ENCODE results near the gene SNX14. TPM values are rescaled to one million over a fixed set of nuclear protein-coding genes. Genes with fewer than 3 reads are reported as not detected.

SNX14 gene
- total RNA-seq, 2 donors from 2014 or later = 41.8 to 68.6 TPM

- no peaks in the 10 kb centered on the region for H3K9me3 ChIP-seq
- H3K27me3 ChIP-seq = no peaks in the 10 kb centered on the region
- no peak for TF ChIP-seq CTCF (IDR thresholded peaks at IDR 0.05)
- no peaks in the 10 kb centered on the region for H3K36me3 ChIP-seq (replicated peaks in 1 of 2; ENCODE audit: insufficient read depth in 1 of 2, low read depth in 2 of 2)
- DNase-seq (no peak), ATAC-seq (no peak)
- WGBS, 2 donors = 84 to 88% methylated on average over 4 of the region's 4 CpGs
- H3K4me3 ChIP-seq = no peak overlapping the region
- intact Hi-C loops (cut with DNase I) = no loop called here
- H3K27ac ChIP-seq = no peak overlapping the region
- H3K4me1 ChIP-seq = no peaks in the 10 kb centered on the region
Observed at GRCh38 chr6:85602100-85602499, 8.4 kb upstream of the SNX14 start.

DNA sequence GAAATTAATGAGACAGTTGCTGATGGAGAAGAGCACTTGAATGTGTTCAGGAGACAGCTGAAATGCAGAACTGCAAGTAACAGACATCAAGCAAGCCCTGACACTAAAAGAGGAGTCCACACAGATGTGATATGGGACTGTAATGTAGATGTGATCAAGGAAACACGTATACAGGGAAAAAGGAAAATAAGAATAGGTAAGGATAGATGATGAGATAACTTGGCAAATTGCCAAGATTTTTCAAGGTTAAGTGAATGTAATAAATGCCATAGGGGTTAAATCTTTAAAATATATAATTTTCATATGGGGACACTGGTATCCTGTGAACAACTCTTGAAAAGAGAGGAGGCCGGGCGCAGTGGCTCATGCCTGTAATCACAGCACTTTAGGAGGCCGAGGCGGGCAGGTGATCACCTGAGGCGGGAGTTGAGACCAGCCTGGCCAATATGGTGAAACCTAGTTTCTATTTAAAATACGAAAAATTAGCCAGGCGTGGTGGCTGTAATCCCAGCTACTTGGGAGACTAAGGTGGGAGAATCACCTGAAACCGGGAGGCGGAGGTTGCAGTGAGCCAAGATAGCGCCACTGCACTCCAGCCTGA is 7.2 kb upstream of the SNX14 start:
- ATAC-seq (no peak), DNase-seq (peak in 1 of 4 donors; percentile 15)
- H3K27me3 ChIP-seq = no peaks in the 10 kb centered on the region
- intact Hi-C loops (cut with DNase I) = no loop called here
- no peak overlapping the region for H3K4me3 ChIP-seq
- TF ChIP-seq POLR2A (IDR thresholded peaks at IDR 0.05) (no peak), CTCF (IDR thresholded peaks at IDR 0.05) (no peak)
- H3K4me1 ChIP-seq = no peaks in the 10 kb centered on the region
- H3K36me3 ChIP-seq (replicated peaks in 1 of 2; ENCODE audit: insufficient read depth in 1 of 2, low read depth in 2 of 2) = no peaks in the 10 kb centered on the region
- 83 to 84% methylated on average over 11 of the region's 11 CpGs for WGBS, 2 donors
- no peak overlapping the region for H3K27ac ChIP-seq
- no peaks in the 10 kb centered on the region for H3K9me3 ChIP-seq

- TF ChIP-seq POLR2A (IDR thresholded peaks at IDR 0.05) (no peak), CTCF (IDR thresholded peaks at IDR 0.05) (no peak)
- Histone ChIP-seq H3K36me3 (replicated peaks in 1 of 2; ENCODE audit: insufficient read depth in 1 of 2, low read depth in 2 of 2) (no peaks in the 10 kb centered on the region), H3K9me3 (no peaks in the 10 kb centered on the region), H3K4me3 (peak overlapping the region; percentile 54 to 67), H3K4me1 (peaks cover 30% of the 10 kb centered on the region), H3K27me3 (no peaks in the 10 kb centered on the region), H3K27ac (peak overlapping the region; percentile 88 to 98 (median 97))
- WGBS, 2 donors = 1% methylated on average over 15 to 35 of the region's 35 CpGs
- intact Hi-C loops (cut with DNase I) = no loop called here
- peak in 2 of 4 donors; percentile 25 to 45 for DNase-seq
- peak; percentile 14 for ATAC-seq
Observed at GRCh38 chr6:85594197-85594930, 706 bp upstream of the SNX14 start.

DNA sequence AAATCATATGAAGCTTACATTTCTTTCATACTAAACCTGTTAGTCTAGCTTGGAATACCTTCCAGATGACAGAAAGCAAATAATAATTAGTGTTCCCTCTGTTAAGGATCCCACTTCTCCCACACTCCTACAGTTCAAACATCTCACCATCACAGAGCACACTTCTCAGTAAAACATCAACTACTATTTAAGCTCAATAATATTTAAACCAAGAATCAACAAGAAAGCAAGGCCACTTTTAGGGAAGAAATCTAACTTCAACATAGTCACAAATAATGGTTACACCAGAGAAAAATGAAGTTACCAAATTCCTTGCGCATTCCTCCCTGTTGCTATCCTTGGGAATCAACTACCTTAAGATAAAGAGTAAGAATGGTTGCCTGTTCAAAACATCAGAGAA is 1.6 kb downstream of the SNX14 start:
- ATAC-seq = no peak

More for the DNA sequence above, 1.6 kb downstream of the SNX14 start:
- TF ChIP-seq CTCF (IDR thresholded peaks at IDR 0.05) (no peak), POLR2A (IDR thresholded peaks at IDR 0.05) (no peak)
- no peaks in the 10 kb centered on the region for H3K36me3 ChIP-seq (replicated peaks in 1 of 2; ENCODE audit: insufficient read depth in 1 of 2, low read depth in 2 of 2)
- no peaks in the 10 kb centered on the region for H3K9me3 ChIP-seq
- H3K27ac ChIP-seq = peak overlapping the region in 1 of 4 donors; percentile 98
- intact Hi-C loops (cut with DNase I) = no loop called here
- H3K27me3 ChIP-seq = no peaks in the 10 kb centered on the region
- DNase-seq = no peak
- H3K4me3 ChIP-seq = no peak overlapping the region
- peaks cover 30% of the 10 kb centered on the region for H3K4me1 ChIP-seq
- WGBS, 2 donors = 45 to 70% methylated on average over 1 of the region's 1 CpG

All from body of pancreas (tissue), 4 donors.